ENCODE data around the gene TMPRSS2. TPM values are rescaled to one million over a fixed set of nuclear protein-coding genes. Genes with fewer than 3 reads are reported as not detected.

TMPRSS2 gene
- total RNA-seq, 2 experiments from 2014 or later: not detected

DNA sequence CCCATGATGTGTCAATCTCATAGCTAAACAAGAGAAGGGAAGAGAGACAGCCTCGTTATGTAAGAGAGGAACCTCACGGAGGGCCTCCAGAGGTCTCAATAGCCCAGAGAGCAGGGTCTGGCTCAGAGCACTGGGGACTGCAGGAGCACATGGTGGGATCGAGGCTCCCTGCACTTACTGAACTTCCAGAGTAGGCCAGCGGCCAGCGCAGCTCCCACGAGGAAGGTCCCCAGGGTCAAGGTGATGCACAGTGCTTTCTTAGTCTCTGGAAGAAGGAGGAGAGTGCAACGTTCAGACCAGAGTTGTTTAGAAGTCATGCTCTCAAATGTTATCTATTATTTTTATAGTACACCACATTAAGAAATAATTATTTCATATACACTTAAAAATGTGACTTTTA is 18.6 kb downstream of the TMPRSS2 start:
- no peaks in the 10 kb centered on the region for H3K9me3 Mint-ChIP-seq
- peaks cover 21% of the 10 kb centered on the region for H3K27me3 Mint-ChIP-seq
- Histone ChIP-seq H3K36me3 (ENCODE audit: insufficient read depth, low read length) (no peaks in the 10 kb centered on the region), H3K4me1 (ENCODE audit: insufficient read depth, low read length) (no peaks in the 10 kb centered on the region), H3K9me3 (ENCODE audit: control insufficient read depth in 1 of 2, insufficient read depth in 1 of 2, low read length in 2 of 2) (no peaks in the 10 kb centered on the region), H3K27ac (ENCODE audit: low read depth in 1 of 2, low read length in 2 of 2) (no peak overlapping the region), H3K27me3 (ENCODE audit: control insufficient read depth in 1 of 2, insufficient read depth in 2 of 2, low read length in 2 of 2) (peaks cover 0 to 8% of the 10 kb centered on the region in 2 experiments), H3K4me3 (ENCODE audit: low read length) (no peak overlapping the region)
- no peaks in the 10 kb centered on the region for H3K4me1 Mint-ChIP-seq (ENCODE audit: low read depth)
- POLR2A ChIA-PET: no interaction called here
- ATAC-seq (ENCODE audit: poor library complexity): no peak
- H3K27ac Mint-ChIP-seq: no peak overlapping the region
- H3K4me3 Mint-ChIP-seq: no peak overlapping the region
- TF ChIP-seq, protein P1, sequence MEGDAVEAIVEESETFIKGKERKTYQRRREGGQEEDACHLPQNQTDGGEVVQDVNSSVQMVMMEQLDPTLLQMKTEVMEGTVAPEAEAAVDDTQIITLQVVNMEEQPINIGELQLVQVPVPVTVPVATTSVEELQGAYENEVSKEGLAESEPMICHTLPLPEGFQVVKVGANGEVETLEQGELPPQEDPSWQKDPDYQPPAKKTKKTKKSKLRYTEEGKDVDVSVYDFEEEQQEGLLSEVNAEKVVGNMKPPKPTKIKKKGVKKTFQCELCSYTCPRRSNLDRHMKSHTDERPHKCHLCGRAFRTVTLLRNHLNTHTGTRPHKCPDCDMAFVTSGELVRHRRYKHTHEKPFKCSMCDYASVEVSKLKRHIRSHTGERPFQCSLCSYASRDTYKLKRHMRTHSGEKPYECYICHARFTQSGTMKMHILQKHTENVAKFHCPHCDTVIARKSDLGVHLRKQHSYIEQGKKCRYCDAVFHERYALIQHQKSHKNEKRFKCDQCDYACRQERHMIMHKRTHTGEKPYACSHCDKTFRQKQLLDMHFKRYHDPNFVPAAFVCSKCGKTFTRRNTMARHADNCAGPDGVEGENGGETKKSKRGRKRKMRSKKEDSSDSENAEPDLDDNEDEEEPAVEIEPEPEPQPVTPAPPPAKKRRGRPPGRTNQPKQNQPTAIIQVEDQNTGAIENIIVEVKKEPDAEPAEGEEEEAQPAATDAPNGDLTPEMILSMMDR (IDR thresholded peaks at IDR 0.05): no peak
- intact Hi-C loops (cut with DNase I, micrococcal nuclease): no loop called here
- no peaks in the 10 kb centered on the region for H3K36me3 Mint-ChIP-seq (ENCODE audit: low read depth)
- no peak for DNase-seq
- CTCF ChIA-PET: no interaction called here

DNA sequence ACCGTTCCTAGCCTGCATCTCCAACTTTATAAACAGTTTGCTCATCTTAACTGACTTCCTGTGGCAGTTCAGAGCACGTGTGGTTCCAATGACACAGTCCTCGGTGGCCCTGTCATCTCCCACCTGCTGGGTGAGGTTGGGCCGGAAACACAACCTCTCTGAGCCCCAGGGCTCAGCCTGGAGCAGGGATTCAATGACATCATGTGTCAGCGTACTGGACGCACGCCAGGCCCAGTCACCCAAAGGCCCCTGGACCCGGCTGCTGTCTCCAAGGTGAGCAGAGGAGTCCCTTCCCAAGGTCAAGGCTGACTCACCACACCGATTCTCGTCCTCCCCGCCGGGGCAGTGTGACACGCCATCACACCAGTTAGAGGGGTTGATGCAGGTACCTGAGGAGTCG is 19.9 kb downstream of the TMPRSS2 start:
- Histone ChIP-seq H3K27ac (ENCODE audit: low read depth in 1 of 2, low read length in 2 of 2) (no peak overlapping the region), H3K4me3 (ENCODE audit: low read length) (no peak overlapping the region), H3K9me3 (ENCODE audit: control insufficient read depth in 1 of 2, insufficient read depth in 1 of 2, low read length in 2 of 2) (no peaks in the 10 kb centered on the region), H3K4me1 (ENCODE audit: insufficient read depth, low read length) (no peaks in the 10 kb centered on the region), H3K36me3 (ENCODE audit: insufficient read depth, low read length) (no peaks in the 10 kb centered on the region), H3K27me3 (ENCODE audit: control insufficient read depth in 1 of 2, insufficient read depth in 2 of 2, low read length in 2 of 2) (peaks cover 0 to 8% of the 10 kb centered on the region in 2 experiments)
- Mint-ChIP-seq H3K36me3 (ENCODE audit: low read depth) (no peaks in the 10 kb centered on the region), H3K4me1 (ENCODE audit: low read depth) (no peaks in the 10 kb centered on the region), H3K9me3 (no peaks in the 10 kb centered on the region), H3K4me3 (no peak overlapping the region), H3K27ac (no peak overlapping the region), H3K27me3 (peaks cover 11% of the 10 kb centered on the region)
- intact Hi-C loops (cut with DNase I, micrococcal nuclease): no loop called here
- no peak for DNase-seq
- TF ChIP-seq, protein P1 (IDR thresholded peaks at IDR 0.05): no peak
- ChIA-PET CTCF (no interaction called here), POLR2A (no interaction called here)
- no peak for ATAC-seq (ENCODE audit: poor library complexity)

DNA sequence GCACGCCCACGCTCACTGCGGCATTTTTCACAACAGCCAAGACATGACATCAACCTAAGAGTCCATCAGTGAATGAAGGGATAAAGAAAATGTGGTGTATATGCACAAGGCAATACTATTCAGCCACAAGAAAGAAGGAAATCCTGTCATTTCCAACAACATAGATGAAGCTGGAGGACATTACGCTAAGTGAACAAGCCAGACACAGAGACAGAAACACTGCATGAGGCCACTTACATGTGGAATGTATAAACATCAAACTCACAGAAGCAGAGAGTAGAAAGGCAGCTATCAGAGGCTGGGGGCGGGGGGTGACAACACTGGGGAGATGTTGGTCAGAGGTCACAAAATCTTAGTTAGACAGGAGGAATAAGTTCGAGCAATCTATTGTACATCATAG is 20.9 kb downstream of the TMPRSS2 start:
- H3K4me3 Mint-ChIP-seq: no peak overlapping the region
- no peaks in the 10 kb centered on the region for H3K9me3 Mint-ChIP-seq
- intact Hi-C loops (cut with DNase I, micrococcal nuclease): no loop called here
- Histone ChIP-seq H3K27ac (ENCODE audit: low read depth in 1 of 2, low read length in 2 of 2) (no peak overlapping the region), H3K4me3 (ENCODE audit: low read length) (no peak overlapping the region), H3K4me1 (ENCODE audit: insufficient read depth, low read length) (no peaks in the 10 kb centered on the region), H3K36me3 (ENCODE audit: insufficient read depth, low read length) (no peaks in the 10 kb centered on the region), H3K9me3 (ENCODE audit: control insufficient read depth in 1 of 2, insufficient read depth in 1 of 2, low read length in 2 of 2) (no peaks in the 10 kb centered on the region), H3K27me3 (ENCODE audit: control insufficient read depth in 1 of 2, insufficient read depth in 2 of 2, low read length in 2 of 2) (peaks cover 0 to 8% of the 10 kb centered on the region in 2 experiments)
- H3K4me1 Mint-ChIP-seq (ENCODE audit: low read depth): no peaks in the 10 kb centered on the region
- CTCF ChIA-PET: no interaction called here
- no peaks in the 10 kb centered on the region for H3K36me3 Mint-ChIP-seq (ENCODE audit: low read depth)
- peaks cover 15% of the 10 kb centered on the region for H3K27me3 Mint-ChIP-seq
- POLR2A ChIA-PET: no interaction called here
- ATAC-seq (ENCODE audit: poor library complexity): no peak
- TF ChIP-seq, protein P1 (IDR thresholded peaks at IDR 0.05): no peak
- no peak for DNase-seq
- no peak overlapping the region for H3K27ac Mint-ChIP-seq

Data from CD4-positive, alpha-beta T cell (primary cell).